GM18861 (cell line): ENCODE measurements around the gene DDX27.
"Not testable (repeated sequence)": the region's sequence is repeated elsewhere in the genome, so short reads cannot be mapped to it uniquely, and the experiment has no call there.

Experiments used
- ATAC-seq: cut with Tn5 transposase; IDR thresholded peaks from one replicate; pipeline ENCODE4 v1.9.1; 2021; ENCODE audit not compliant: unreplicated experiment

DDX27 gene

GRCh38 chr20:49203746-49204145 lies 15.5 kb upstream of the DDX27 start:
- no peak for ATAC-seq

- no peak for ATAC-seq
Measured at GRCh38 chr20:49207076-49207475, 12.1 kb upstream of the DDX27 start.

- ATAC-seq = no peak
Measured at GRCh38 chr20:49210101-49210756, 9.0 kb upstream of the DDX27 start.

GRCh38 chr20:49210757-49211110 lies 8.5 kb upstream of the DDX27 start:
- no peak for ATAC-seq

- ATAC-seq = no peak
Measured at GRCh38 chr20:49214571-49214970, 4.6 kb upstream of the DDX27 start.

GRCh38 chr20:49215232-49215631 lies 4.0 kb upstream of the DDX27 start:
- ATAC-seq = no peak

- no peak for ATAC-seq
Measured at GRCh38 chr20:49216991-49217578, 2.1 kb upstream of the DDX27 start.

GRCh38 chr20:49218739-49219090 lies 501 bp upstream of the DDX27 start:
- not testable (repeated sequence) for ATAC-seq

GRCh38 chr20:49219924-49220831 lies 962 bp downstream of the DDX27 start:
- ATAC-seq = no peak

- ATAC-seq = no peak
Measured at GRCh38 chr20:49225896-49226295, 6.7 kb downstream of the DDX27 start.

GRCh38 chr20:49228676-49229075 lies 9.5 kb downstream of the DDX27 start:
- ATAC-seq = no peak

- no peak for ATAC-seq
Measured at GRCh38 chr20:49229381-49229780, 10.2 kb downstream of the DDX27 start.

- no peak for ATAC-seq
Measured at GRCh38 chr20:49230021-49230420, 10.8 kb downstream of the DDX27 start.

- no peak for ATAC-seq
Measured at GRCh38 chr20:49230561-49231133, 11.4 kb downstream of the DDX27 start.

GRCh38 chr20:49231471-49231870 lies 12.3 kb downstream of the DDX27 start:
- no peak for ATAC-seq

- no peak for ATAC-seq
Measured at GRCh38 chr20:49233226-49233625, 14.0 kb downstream of the DDX27 start.

- no peak for ATAC-seq
Measured at GRCh38 chr20:49234831-49235230, 15.6 kb downstream of the DDX27 start.

GRCh38 chr20:49236301-49236700 lies 17.1 kb downstream of the DDX27 start:
- ATAC-seq = no peak

GRCh38 chr20:49237531-49237930 lies 18.3 kb downstream of the DDX27 start:
- no peak for ATAC-seq

GRCh38 chr20:49245921-49246740 lies 26.9 kb downstream of the DDX27 start:
- no peak for ATAC-seq

GRCh38 chr20:49247169-49247723 lies 28.0 kb downstream of the DDX27 start:
- ATAC-seq = no peak
